SIG-M5 treated with dmso at 0.1 percent for 504 hours (cell line): Measurements from ENCODE around the gene REPIN1.

Experiments used
- DNase-seq: peaks from one replicate; lab custom pipeline; 2025; ENCODE audit not compliant: unreplicated experiment; lab: John Stamatoyannopoulos, UW

Gene REPIN1

DNA sequence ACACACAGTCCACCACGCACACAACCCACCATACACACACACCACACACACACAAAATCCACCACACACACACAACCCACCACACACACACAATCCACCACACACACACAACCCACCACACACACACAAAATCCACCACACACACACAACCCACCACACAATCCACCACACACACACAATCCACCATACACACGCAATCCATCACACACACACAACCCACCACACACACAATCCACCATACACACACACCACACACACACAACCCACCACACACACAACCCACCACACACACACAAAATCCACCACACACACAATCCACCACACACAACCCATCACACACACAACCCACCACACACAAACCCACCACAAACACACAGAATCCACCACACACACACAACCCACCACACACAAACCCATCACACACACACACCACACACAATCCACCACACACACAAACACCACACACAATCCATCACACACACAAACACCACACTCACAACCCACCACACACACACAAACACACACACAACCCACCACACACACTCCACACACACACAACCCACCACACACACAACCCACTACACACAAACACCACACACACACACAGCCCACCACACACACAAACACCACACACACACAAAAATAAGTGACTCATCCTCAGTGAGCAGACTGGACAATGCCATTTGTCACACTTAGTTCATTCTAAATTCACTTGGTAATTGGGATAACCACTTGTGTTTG is 8.8 kb upstream of the REPIN1 start:
- no peak for DNase-seq

DNA sequence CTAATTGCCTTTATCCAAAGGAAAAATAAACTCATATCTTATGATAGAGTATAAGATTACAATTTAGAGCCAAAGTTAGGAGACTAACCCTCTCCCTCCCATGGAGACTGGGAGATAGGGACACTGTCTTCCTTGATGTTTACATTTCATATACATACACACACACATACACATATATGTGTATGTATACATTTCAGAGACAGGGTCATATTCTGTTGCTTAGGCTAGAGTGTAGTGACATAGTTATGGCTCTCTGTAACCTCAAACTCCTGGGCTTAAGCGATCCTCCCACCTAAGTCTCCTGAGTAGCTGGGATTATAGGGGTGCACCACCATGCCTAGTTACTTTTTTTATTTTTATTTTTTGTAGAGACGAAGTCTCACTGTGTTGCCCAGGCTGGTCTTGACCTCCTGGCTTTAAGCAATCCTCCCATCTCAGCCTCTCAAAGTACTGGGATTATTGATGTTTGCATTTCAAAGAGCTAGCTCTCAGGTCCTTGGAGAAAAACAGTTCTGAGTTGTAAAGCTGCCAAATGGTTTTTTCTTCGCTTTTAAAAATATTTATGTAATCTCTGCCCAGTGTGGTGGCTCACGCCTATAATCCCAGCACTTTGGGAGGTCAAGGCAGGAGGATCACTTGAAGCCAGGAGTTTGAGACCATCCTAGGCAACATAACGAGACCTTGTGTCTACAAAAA is 8.1 kb upstream of the REPIN1 start:
- no peak for DNase-seq

DNA sequence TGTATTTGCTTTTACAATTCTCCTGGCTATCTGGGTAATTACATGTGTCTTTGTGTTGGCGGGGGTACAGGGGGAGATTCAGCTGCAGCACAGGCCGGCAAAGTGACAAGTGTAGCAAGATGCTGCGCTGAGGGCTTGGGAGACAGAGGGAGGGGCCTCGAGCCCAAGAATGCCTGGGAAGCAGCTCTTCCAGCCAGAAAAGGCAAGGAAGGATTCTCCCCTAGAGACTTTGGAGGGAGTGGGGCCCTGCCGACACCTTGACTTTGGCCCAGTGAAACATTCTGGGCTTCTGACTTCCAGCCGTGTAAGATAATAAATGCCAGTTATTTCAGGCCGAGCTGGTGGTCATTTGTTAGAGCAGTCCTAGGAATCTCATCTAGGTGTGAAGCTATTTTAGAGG is 7.2 kb upstream of the REPIN1 start:
- no peak for DNase-seq

DNA sequence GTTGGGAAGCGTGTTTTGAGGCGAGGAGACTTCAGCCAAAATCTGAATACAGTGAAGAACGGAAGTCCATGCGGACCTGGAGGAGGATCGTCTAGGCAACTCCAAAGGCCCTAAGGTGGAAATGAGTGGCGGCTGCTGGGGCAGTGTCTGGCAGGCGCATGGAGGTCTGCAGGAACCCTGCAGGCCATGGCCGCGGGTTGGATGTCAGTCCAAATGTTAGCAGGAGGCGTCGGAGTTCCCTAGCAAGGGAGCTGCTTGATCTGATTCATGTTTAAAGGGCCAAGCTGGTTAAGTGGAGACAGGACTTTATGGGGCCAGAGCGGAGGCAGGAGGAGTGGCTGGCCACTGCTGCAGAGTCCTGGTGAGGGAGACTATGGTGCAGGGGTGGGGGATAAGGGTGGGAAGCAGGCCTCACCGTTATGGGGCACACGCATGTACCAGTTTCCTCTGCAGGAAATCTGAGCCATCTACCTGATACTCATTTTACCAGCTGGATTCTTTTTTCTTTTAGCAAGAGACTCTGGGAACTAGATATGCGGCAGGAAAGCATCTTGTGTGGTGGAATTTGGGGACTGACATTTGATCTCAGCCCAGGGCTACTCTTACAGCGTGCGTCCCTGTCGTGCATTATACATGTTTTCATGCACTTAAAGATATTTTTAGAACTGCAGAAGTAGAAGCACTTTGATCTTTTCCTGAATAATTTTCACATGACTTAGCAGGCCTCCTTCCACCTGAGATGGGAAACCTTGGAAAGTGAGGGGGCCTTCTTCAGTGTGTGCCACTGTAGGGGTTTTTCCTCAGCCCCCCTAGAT is 6.6 kb upstream of the REPIN1 start:
- no peak for DNase-seq

DNA sequence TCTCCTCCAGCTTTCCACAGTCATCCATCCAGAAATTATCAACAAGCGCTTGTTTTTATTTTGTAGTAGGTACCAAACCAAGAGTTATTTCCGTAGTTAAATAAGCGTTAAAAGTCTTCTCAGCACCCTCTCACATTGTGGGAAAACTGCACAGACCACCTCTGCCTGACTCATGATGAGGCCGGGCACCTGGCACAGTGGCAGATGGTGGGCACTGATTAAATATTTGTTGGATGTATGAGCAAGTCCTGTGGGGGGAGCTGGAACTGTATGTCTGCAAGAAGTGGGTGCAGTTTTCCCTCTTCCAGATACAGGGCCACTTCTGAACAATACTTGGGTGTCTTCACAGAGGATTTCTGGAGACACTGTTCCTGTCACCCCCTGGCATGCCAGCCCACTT is 5.3 kb upstream of the REPIN1 start:
- no peak for DNase-seq

DNA sequence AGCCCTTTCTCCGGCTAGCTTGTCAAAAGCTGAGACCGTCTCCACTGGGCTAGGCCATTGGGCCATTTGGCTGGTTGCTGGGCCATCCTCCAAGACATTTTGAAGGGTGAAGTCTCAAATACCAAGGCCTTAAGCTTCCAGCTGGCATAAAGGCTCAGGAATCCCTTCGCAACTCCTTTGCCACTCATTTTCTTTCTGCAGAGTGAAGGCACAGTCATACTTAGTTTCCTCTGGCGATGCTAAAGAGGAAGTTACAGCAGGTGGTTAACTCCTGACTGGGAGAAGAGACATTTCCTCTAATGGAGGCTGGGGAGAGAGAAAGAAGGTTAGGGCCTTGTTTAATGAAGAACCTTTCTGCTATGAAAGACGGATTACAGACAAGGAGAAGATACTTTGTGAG is 4.8 kb upstream of the REPIN1 start:
- DNase-seq = peak; percentile 93

DNA sequence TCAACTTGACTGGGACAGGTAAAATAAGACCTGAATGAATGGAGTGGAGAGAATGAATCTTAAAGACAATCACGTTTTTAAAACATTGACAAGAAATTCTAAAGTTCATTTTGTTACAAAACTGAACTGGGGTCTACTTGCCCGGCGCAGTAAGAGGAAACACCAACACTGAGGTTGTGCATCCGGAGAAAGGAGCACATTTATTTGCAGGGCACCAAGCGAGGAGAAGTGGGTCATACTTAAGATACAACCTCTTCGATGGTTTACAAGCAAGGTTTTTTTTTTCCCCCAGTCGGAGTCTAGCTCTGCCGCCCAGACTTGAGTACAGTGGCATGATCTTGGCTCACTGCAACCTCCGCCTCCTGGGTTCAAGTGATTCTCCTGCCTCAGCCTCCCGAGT is 3.4 kb upstream of the REPIN1 start:
- DNase-seq = no peak

DNA sequence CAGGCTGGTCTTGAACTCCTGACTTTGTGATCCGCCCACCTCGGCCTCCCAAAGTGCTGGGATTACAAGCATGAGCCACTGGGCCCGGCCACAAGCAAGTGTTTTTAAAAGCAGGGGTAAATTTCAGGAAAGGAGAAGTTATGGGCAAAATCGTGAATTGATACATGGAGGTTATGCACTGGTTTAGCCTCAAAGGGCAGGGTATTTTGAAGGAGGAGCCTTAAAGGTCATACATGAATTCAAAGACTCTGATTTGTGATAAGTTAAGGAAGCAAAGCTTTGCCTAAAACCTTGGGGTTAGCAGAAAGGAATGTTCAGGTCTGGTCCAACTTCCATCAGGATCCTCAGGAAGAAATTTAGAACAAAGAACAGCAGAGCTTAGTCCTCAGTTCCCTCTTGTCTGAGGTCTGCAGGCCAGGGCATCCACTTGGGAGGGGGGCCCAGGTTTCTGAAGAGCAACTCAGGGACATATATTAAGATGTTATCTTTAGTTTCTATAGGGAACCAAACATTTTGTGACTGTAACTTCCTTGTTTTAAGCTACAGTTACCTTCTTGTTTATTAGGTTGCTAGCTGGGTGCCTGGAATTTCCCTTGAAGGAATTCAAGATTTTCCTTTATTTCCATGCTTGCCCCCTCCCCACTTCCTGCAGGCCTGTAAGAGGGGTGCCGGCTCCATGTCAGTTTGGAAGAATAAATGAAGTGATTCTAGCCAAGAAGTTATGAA is 2.8 kb upstream of the REPIN1 start:
- DNase-seq = peak; percentile 88

DNA sequence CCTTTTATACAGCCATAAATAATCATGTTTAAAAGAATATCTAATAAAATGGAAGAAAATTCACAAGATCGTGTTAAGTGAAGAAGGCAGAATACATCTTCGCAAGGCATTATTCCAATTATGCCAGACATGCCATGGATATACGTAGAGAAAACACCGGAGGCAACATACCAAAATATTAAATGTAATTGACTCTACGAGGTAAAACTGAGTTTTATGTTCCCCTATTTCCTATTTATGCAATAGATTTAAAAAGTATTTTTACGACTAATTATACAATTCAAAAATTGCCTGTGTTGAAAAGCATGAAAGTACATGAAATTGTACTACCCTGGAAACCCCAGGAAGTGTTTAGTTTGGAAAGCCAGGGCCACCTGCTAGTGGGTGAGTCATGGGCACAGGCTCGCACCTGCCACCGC is 936 bp upstream of the REPIN1 start:
- no peak for DNase-seq

DNA sequence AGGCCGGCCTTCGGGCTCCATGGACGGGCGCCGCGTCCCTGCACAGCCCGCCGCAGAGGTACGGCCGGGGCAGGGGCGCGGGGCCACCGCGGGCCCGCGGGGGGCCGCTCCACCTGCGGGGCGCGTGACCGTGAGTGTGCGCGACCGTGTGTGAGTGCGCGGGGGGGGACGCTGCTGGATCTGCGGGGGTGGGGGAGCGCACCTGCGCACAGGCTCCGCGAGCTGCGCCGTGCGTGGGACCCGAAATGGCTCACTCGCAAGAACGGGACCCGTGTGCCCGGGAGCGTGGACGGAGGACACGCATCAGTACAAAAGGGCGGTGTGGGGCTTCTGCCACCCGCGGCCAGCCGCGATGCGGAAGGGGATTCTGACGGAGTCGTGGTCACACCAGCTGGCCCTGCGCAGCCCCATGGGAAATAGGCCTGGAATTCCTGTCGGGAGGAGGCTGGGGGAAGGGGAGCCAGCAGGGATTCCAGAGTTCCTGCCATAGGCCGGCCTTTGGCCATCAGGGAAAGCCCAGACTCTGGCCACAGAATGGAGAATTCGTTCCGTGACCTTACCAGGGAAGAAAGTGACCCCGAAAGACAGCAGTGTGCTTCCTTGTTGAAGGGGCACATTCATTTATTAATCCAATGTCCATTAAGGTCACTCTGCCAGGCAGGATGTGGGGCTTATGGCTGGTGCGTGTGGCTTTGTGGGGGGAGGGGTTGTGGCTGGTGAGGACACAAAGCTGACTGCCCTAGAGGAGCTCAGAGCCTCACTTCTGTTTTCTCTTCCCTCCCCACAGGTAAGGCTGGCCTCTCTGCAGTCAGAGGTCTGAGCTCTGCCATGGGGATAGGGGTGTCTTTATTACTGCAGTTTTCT is 494 bp downstream of the REPIN1 start:
- DNase-seq = peak; percentile 43

DNA sequence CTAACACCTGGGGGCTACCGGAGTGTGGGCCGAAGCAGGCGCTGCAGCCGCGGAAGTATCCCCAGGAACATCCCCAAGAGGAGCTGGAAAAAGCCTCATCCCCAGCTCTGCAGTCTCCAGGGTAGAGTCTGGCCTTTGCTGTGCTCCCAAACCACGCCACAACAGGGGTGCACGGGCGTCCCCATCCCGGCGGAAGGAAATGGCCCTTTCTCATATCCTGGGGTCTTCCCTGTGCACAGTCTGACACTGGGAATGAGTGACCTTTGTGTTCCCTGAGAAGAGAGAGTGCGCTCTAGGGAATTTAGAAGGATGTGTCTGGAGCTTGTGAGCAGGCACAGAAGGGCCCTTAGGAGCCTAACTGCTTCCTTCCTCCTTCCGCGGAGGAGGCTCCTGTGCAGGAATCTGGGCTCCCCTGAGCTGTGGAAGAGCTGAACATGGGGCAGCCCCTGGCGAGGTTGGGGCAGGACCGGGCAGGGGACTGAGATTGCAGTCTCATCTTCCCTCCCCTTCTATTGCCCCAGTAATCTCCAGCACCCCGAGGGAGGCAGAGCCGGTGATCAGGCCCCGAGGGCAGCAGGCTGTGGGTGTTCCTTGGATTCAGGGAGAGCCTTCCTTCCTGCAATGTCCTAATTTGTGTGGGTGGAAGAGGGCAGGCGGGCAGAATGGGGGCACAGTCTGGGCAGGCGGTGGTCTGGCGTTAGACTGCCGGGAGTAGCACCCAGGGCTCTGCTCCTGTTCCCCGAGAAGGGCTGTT is 1.3 kb downstream of the REPIN1 start:
- DNase-seq = no peak

DNA sequence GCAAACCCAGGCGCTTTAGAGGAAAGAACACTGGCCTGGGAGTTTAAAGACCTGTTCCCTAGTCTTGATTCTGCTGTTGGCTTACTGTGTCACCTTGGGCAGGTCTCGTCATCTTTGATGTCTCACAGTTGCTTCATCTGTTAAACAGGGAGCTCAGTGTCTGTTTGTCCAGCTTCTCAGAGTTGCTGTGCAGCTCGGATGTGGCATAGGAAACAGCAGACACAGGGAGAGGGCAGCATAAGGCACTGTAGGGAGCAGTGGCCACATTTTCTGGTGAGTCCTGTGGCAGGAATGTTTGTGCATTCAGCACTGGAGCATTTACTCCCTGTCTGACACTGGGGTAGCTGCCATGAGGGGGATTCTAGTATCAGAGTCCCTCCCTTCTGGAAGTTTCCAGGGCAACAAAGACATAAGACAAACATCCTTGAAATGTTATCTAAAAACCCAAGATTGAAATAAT is 2.0 kb downstream of the REPIN1 start:
- no peak for DNase-seq

DNA sequence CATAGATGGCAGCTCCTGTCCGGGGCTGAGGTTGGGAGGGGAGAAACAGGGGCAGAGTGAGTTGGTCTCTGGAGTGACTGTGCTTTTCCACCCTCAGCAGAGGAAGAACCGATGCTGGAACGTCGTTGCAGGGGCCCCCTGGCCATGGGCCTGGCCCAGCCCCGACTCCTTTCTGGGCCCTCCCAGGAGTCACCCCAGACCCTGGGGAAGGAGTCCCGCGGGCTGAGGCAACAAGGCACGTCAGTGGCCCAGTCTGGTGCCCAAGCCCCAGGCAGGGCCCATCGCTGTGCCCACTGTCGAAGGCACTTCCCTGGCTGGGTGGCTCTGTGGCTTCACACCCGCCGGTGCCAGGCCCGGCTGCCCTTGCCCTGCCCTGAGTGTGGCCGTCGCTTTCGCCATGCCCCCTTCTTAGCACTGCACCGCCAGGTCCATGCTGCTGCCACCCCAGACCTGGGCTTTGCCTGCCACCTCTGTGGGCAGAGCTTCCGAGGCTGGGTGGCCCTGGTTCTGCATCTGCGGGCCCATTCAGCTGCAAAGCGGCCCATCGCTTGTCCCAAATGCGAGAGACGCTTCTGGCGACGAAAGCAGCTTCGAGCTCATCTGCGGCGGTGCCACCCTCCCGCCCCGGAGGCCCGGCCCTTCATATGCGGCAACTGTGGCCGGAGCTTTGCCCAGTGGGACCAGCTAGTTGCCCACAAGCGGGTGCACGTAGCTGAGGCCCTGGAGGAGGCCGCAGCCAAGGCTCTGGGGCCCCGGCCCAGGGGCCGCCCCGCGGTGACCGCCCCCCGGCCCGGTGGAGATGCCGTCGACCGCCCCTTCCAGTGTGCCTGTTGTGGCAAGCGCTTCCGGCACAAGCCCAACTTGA is 2.7 kb downstream of the REPIN1 start:
- no peak for DNase-seq

DNA sequence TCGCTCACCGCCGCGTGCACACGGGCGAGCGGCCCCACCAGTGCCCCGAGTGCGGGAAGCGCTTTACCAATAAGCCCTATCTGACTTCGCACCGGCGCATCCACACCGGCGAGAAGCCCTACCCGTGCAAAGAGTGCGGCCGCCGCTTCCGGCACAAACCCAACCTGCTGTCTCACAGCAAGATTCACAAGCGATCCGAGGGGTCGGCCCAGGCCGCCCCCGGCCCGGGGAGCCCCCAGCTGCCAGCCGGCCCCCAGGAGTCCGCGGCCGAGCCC is 3.3 kb downstream of the REPIN1 start:
- DNase-seq = no peak

DNA sequence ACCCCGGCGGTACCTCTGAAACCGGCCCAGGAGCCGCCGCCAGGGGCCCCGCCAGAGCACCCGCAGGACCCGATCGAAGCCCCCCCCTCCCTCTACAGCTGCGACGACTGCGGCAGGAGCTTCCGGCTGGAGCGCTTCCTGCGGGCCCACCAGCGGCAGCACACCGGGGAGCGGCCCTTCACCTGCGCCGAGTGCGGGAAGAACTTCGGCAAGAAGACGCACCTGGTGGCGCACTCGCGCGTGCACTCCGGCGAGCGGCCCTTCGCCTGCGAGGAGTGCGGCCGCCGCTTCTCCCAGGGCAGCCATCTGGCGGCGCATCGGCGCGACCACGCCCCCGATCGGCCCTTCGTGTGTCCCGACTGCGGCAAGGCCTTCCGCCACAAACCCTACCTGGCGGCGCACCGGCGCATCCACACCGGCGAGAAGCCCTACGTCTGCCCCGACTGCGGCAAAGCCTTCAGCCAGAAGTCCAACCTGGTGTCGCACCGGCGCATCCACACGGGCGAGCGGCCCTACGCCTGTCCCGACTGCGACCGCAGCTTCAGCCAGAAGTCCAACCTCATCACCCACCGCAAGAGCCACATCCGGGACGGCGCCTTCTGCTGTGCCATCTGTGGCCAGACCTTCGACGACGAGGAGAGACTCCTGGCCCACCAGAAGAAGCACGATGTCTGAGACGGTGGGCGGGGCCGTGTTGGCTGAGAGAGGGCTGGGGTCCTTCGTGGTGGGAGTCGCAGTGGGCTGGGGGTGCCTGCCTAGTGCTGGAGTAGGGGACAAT is 3.8 kb downstream of the REPIN1 start:
- DNase-seq = no peak

DNA sequence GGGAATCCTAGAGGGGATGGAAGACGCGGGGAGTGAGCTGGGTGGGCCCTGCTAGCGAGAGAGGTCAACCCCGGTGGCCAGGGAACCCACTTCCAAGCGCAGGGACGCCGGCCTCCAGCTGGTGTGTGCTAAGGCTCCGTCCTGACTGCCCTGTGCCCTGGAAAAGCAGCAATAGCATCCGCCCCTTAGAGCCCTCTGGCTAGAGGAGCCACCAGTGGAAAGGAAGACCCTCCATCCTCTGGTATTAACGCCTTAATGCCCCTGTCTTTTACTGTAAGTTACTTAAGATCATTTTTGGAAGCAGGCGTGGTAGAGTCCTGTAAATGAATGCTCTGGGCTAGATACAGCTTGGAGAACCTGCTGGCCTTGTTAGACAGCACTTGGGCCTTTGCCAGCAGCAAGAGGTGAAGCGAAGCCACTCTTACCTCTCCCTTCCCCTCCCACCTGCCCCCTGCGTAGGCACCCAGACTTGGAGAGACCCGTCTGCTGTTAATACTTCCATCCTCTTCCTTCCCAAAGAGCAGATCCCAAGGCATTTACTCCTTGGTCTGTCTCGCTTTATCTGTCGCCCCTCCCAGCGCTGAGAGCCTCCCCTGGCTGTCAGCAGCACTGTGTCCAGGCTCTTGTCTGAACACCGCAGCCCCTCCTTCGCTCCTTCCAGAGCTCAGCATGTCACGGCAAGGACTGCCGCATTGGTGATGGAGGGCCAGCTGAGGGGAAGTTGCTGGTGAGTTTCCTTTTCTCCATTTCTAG is 4.6 kb downstream of the REPIN1 start:
- no peak for DNase-seq

DNA sequence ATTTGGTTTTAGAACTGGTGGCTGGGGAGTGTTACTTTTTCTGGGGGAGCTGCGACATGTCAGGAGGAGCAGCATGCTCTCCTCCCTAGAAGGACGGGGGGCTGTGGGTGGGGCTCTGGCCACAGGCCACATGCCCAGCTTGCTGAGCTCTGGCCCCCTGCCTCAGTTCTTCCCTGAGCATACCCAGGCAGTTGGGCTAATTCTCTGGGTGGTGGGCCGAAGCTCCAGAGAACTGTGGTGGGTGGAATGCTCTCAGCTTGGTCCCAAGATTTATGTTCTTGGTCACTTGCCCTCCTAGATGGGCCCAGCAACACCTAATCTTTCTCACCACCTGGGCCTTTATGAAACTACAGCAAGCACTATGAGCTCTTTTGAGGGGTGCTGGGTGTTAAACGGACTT is 5.4 kb downstream of the REPIN1 start:
- no peak for DNase-seq
